Transverse colon (tissue), 4 donors: Measurements from ENCODE around the gene VPS26B.

Source experiments
- CTCF ChIP-seq, 5 experiments: fragments of 200-600 bp in 3 of 5; fragments of 450-650 bp in 2 of 5; sonication (generic) in 3 of 5; IDR thresholded peaks; 1 replicate in 2 of 5; 2 replicates in 3 of 5; pipeline ENCODE4 v1.5.1; 2016 to 2017; ENCODE audit warnings: antibody characterized with exemption in 5 of 5, inconsistent platforms in 3 of 5, mild to moderate bottlenecking in 2 of 5, moderate library complexity in 1 of 5
- POLR2A ChIP-seq: fragments of 450-650 bp; IDR thresholded peaks from one replicate; pipeline ENCODE4 v1.6.1; 2016; ENCODE audit warnings: antibody characterized with exemption, mild to moderate bottlenecking, moderate library complexity
- POLR2AphosphoS5 ChIP-seq, 3 donors: sonication (generic); formaldehyde crosslinking; IDR thresholded peaks; one replicate each; pipeline ENCODE4 v1.6.1; 2016; ENCODE audit warnings: antibody characterized with exemption in 3 of 3

GRCh38 chr11:134289167-134289566, 64.7 kb downstream of the VPS26B start:
- no peak for TF ChIP-seq CTCF (IDR thresholded peaks at IDR 0.05)
- TF ChIP-seq POLR2A, result no peak
- no peak for TF ChIP-seq POLR2AphosphoS5 (IDR thresholded peaks at IDR 0.05)
